HG02678 (cell line): ENCODE results near the gene GPR179.

Source experiments
- ATAC-seq: cut with Tn5 transposase; IDR thresholded peaks from one replicate; pipeline ENCODE4 v1.9.1; 2021; ENCODE audit warnings: mild to moderate bottlenecking, moderate library complexity; ENCODE audit not compliant: unreplicated experiment

The GPR179 gene

GRCh38 chr17:38343608-38344419 lies at the start of gene GPR179:
Gene GPR179, minus strand, starts transcription at chr17:38343956. Its CDS starts 167 bp downstream, at chr17:38343789.
- no peak for ATAC-seq

DNA sequence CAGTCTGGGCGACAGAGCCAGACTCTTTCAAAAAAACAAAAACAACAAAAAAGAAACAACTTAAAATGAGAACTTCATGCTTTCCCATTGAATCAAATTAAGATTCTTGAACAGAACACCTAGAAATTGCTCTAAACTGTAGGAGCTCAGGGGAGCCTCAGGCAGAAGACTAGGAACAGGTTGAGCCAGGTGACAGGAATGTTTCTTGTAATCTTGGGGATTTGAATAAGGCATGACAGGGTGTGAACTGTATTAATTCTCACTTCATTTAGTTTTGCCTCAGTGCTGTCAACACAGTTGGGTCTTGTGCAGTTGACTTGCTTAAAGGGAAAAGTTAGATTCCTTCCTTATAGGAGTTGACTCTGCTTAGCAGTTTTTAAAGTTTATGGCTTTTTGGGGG lies 35.7 kb upstream of the GPR179 start:
- ATAC-seq: no peak

GRCh38 chr17:38369124-38369886 lies 25.5 kb upstream of the GPR179 start:
- ATAC-seq: no peak

DNA sequence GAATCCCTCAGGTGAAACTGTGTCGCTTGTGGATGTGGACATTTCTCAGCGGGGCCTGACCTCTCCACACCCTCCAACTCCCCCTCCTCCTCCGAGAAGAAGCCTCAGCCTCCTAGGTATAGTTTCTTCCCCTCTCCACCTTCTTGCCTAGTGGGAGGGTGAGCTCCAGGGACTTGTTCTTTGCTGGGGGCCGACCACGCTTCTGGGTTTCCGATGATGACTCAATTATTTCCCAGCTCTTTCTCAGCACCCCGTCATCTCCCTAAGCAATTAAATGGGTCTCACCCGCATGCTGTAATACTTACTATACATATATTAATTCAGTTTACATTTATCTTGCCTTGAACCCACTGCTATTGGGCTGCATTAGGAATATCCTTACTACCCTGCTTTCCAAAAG lies 21.0 kb upstream of the GPR179 start:
- ATAC-seq: no peak

GRCh38 chr17:38363016-38363415 lies 19.3 kb upstream of the GPR179 start:
- ATAC-seq: no peak

- no peak for ATAC-seq
These were observed 18.1 kb upstream of the GPR179 start for GRCh38 chr17:38361694-38362465.

DNA sequence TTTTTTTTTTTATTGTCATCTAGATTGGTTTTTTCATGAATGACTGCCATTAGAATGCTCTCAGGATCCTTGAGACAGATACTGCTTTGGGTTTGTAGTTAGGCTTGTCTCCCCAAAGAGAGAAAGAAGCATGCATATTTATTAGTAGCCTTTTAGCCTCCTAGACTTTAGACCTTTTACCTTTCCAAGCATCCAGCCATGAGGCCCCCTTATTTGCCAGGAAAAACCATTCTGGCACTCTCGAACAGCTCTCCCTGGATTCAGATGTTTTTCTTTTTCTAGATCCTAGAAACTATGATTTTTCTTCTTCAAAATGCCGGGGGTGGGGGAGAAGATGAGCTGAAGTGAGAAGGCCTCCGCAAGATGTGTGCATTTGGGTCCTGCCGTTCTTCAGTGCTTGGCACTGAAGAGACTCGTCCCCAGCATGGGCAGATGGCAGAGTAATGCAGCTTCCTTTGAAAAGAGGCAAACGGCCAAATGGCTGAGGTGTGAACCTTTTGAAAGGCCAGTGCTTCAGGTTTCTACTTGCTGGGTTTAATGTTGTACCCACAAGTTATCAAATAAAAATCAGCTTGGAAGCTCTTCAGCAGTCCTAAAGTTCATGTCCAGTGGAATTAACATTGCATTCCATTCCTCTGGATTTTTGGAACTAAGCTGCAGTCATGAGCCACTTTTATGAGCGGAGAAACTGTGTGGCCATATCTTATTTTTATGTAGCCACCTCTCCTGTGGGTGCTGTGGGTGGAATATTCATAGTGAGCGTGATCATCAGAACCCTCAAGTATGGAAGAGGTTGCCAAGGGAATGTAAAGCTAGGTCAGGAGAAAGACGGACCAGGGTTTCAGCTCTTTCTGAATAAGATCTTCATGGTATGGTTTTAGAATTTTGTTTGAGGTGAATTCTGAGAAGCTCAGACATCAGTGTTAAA lies 15.1 kb upstream of the GPR179 start:
- ATAC-seq: no peak

GRCh38 chr17:38357486-38358123 lies 13.8 kb upstream of the GPR179 start:
- ATAC-seq: no peak

DNA sequence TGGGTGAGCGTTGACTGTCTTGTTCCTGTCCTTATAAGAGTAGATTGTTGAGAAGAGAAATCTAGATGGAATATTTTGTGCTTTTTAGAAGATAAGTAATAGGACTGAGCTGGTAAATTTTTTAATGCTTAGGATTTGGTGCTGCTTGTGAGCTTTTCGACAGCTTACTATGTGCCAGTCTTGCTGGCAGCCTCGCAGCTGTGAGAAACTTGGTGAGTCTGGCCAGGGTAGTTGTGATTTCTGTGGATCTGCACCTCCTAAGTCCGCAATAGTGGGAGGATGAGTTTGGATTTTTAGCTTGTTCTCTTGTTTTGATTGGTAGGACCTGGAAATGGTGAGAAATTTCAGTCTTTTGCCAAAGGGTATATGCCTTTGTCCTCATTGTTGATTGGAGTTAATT lies 11.5 kb upstream of the GPR179 start:
- ATAC-seq: no peak

DNA sequence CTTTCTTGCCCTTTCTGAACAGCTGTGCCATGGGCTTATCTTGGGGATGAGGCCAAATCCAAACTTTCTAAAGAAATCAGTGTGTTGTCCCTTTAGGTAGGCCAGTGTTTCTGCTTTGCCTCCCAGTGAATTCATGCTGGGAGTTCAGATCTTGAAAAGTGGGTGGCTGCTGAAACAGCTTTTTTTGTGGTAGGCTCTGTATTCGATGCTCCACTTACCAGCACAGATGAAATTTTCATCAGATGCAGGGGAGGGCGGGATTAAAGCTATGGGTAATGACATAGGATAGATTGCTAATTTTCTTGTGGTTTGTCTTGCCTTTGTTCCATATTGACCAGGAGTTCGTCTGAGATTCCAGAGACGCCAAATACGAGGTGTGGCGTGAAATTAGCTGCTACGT lies 10.7 kb upstream of the GPR179 start:
- no peak for ATAC-seq

DNA sequence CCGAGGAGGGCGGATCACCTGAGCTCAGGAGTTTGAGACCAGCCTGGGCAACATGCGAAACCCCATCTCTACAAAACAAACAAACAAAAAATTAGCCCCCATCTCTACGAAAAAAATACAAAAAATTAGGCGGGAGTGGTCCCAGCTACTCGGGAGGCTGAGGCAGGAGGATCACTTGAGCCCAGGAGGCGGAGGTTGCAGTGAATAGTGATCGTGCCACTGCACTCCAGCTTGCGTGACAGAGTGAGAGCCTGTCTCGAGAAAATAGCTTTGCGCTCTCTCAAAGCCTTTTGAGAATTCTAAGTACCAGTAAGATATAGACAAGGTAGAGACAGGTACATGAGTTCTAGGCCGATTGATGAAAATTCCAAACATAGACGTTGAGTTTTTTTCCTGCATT lies 9.9 kb upstream of the GPR179 start:
- ATAC-seq: no peak

GRCh38 chr17:38353086-38353604 lies 9.4 kb upstream of the GPR179 start:
- ATAC-seq: no peak

DNA sequence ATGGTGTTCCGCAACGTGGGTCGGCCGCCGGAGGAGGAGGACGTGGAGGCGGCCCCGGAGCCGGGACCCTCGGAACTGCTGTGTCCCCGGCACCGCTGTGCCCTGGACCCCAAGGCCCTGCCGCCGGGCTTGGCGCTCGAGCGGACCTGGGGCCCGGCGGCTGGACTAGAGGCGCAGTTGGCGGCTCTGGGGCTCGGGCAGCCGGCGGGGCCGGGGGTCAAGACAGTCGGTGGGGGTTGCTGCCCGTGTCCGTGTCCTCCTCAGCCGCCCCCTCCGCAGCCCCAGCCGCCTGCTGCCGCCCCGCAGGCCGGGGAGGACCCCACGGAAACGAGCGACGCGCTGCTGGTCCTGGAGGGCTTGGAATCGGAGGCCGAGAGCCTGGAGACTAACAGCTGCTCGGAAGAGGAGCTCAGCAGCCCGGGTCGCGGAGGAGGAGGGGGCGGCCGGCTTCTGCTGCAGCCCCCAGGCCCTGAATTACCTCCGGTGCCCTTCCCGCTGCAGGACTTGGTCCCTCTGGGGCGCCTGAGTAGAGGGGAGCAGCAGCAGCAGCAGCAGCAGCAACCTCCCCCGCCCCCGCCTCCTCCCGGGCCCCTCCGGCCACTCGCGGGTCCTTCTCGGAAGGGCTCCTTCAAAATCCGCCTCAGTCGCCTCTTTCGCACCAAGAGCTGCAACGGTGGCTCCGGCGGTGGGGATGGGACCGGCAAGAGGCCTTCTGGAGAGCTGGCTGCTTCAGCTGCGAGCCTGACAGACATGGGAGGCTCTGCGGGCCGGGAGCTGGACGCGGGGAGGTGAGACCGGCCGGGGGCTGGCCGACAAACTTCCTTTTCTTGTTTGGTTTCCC lies 8.7 kb upstream of the GPR179 start:
- ATAC-seq: no peak

DNA sequence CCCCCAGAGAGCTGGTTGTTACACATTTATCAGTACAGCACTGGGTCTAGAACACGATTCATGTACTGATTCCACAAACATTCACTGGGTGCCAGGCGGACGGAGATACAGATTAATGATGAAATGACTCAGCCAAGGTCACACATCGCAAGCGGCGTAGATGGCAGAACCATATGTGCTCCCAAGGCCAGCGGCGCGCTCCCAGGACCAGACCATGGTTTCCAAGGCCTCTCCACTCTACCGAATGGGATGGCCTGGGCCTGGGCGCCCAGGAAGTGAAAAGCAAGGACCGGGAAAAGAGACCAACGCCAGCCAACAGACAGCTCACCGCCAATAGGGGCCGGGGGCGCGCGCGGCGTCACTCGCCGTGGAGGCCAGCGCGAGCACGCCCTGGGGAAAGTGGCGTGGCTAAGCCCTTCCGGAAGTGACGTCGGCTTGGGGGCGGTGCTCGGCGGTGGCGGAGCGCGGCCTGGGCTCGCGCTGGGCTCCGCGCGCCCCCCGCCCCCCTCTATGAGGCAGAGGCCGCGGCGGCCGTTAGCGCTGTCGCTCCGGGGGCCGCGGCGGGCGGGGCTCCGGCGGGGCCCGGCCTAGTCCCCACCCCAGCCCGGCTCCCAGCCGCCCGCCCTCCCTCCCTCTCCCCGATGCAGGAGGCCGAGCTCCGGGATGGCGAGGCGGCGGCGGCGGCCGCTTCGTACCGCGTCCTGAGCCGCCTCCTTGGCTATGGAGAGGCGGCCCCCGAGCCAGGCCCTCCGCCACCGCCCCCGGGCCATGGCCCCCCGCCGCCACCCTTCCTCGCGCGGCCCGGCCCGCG lies 7.9 kb upstream of the GPR179 start, which contains the start of gene SOCS7:
Gene SOCS7, plus strand, starts transcription at position 433 of the 811 bp plus-strand sequence. Its CDS starts 209 bp downstream, at position 642.
- ATAC-seq: peak; percentile 93

GRCh38 chr17:38350035-38350434 lies 6.3 kb upstream of the GPR179 start:
- no peak for ATAC-seq

- no peak for ATAC-seq
These were observed 5.5 kb upstream of the GPR179 start for GRCh38 chr17:38349097-38349730.

GRCh38 chr17:38345743-38346142 lies 2.0 kb upstream of the GPR179 start:
- no peak for ATAC-seq
